ENCODE data around the gene PGBD5.

The PGBD5 gene

DNA sequence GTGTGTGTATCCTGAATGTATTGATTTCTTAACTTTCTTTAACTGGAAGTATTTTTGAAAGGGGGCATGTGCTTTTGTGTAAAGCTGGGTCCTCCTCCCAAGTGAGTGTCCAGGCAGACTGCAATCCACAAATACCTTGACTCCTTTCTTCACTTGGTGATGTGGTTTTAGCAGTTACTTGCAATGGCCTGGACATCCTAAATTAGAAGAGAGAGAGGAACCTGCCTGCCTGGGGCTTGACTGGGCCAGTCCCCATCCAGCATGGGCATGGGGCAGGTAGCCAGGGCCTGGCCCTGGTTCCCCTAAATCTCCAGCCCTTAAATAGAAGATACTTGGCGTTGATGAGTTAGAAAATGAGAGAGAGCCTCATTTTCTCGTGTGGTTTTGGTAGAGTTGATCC lies 159.7 kb downstream of the PGBD5 start:
- Histone ChIP-seq H3K27me3 (replicated peaks) (no peaks in the 10 kb centered on the region), H3K27ac (no peak overlapping the region), H3K36me3 (replicated peaks) (peaks cover 28% of the 10 kb centered on the region), H3K4me3 (ENCODE audit: low read depth, low read length) (no peak overlapping the region)
- TF ChIP-seq, protein P1, sequence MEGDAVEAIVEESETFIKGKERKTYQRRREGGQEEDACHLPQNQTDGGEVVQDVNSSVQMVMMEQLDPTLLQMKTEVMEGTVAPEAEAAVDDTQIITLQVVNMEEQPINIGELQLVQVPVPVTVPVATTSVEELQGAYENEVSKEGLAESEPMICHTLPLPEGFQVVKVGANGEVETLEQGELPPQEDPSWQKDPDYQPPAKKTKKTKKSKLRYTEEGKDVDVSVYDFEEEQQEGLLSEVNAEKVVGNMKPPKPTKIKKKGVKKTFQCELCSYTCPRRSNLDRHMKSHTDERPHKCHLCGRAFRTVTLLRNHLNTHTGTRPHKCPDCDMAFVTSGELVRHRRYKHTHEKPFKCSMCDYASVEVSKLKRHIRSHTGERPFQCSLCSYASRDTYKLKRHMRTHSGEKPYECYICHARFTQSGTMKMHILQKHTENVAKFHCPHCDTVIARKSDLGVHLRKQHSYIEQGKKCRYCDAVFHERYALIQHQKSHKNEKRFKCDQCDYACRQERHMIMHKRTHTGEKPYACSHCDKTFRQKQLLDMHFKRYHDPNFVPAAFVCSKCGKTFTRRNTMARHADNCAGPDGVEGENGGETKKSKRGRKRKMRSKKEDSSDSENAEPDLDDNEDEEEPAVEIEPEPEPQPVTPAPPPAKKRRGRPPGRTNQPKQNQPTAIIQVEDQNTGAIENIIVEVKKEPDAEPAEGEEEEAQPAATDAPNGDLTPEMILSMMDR (IDR thresholded peaks at IDR 0.05; ENCODE audit: low read depth, low read length, missing control alignments), result no peak
- no peak for DNase-seq
- in situ Hi-C loops (cut with HindIII; ENCODE audit: low pct_ligation_motif_present, low sequenced_read_pairs), result no loop called here

DNA sequence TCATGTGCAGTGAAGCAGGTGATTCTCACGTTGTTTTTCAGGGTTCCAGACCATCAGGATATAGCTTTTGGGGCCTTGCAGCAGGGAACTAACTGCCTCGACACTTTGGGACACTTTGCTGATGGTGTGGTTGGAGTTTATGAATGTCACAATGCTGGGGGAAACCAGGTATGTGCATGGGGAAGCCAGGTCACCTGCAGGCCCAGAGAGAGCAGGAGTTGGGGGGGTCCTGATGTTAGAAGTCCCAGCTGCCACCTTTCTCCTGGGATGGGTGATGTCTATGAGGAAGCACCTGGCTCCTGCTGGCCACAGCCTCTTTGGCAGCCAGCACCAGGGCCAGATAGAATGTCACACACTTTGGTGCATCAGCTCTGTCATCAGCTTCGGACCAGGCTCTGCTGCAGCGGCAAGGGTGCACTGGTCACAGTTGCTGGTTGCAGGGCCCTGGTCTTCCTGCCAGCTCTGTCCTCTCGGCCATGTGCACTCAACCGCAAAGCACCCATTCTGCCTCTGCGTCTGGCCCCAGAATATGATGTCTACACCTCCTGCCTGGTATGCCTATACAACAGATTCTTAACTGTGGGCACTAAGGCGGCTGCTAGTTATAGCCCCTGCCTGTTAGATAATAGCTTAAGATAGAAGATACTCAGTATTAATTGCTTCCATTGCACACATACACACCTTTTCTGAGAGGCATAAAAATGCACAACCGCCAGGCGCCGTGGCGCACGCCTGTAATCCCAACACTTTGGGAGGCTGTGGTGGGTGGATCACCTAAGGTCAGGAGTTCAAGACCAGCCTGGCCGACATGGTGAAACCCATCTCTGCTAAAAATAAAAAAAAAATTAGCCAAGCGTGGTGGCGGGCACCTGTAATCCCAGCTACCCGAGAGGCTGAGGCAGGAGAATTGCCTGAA lies 160.7 kb downstream of the PGBD5 start:
- Histone ChIP-seq H3K27me3 (replicated peaks) (no peaks in the 10 kb centered on the region), H3K4me3 (ENCODE audit: low read depth, low read length) (no peak overlapping the region), H3K36me3 (replicated peaks) (peaks cover 24% of the 10 kb centered on the region), H3K27ac (no peak overlapping the region)
- in situ Hi-C loops (cut with HindIII; ENCODE audit: low pct_ligation_motif_present, low sequenced_read_pairs), result no loop called here
- DNase-seq, result no peak
- TF ChIP-seq, protein P1 (IDR thresholded peaks at IDR 0.05; ENCODE audit: low read depth, low read length, missing control alignments), result no peak

Measured in brain microvascular endothelial cell (primary cell).